ENCODE results near the gene MPHOSPH10. TPM values are rescaled to one million over a fixed set of nuclear protein-coding genes. Genes with fewer than 3 reads are reported as not detected.

MPHOSPH10 gene
- total and polyA plus RNA-seq, 2 donors (not counting 3 experiments of a cell fraction or from before 2014, with no cell fraction given), result 4.4 to 38.8 TPM

DNA sequence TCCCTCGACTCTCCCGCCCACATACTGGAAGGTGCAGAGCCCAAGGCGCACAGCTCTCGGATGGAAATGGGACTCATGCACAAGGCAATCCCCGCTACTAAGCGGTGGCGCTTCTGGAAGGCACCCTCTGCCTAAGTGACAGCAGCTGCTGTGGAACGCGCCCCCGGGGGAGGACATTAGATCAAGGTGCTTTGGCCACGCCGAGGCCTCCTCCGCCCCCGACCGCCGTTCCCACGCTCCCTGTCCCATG is 607 bp upstream of the MPHOSPH10 start:
- BruUV-seq (replicated peaks), result no TSS peak
- intact Hi-C loops (cut with micrococcal nuclease), result loop anchor here (1.0 to 5.0 kb wide), 4 partner anchors 30 to 138 kb away; partner anchors contain the start of genes NAGK, PAIP2B and TEX261
- Histone ChIP-seq H3K9me1 (replicated peaks; ENCODE audit: control insufficient read depth, extremely low read depth, insufficient read depth, low read length) (no peaks in the 10 kb centered on the region), H3K4me3 (replicated peaks in 1 of 3; ENCODE audit: insufficient read depth in 1 of 3, low read depth in 1 of 3, low read length in 3 of 3) (peak overlapping the region; percentile 53 to 92 (median 90)), H3K4me2 (ENCODE audit: insufficient read depth, low read length) (peak overlapping the region; percentile 84), H3K4me1 (ENCODE audit: control insufficient read depth, extremely low read depth, insufficient read depth, low read length) (peaks cover 16% of the 10 kb centered on the region), H3K36me3 (ENCODE audit: control insufficient read depth in 2 of 2, extremely low read depth in 1 of 2, insufficient read depth in 2 of 2, low read length in 2 of 2) (peaks cover under 1 to 7% of the 10 kb centered on the region in 2 experiments), H3K9ac (replicated peaks; ENCODE audit: extremely low read depth, insufficient read depth, low read length) (peak overlapping the region; percentile 73), H2AFZ (ENCODE audit: low read depth, low read length) (peak overlapping the region; percentile 72), H3K27me3 (ENCODE audit: control insufficient read depth in 2 of 2, insufficient read depth in 2 of 2, low read length in 2 of 2) (no peaks in the 10 kb centered on the region), H3K9me3 (replicated peaks; ENCODE audit: control insufficient read depth, insufficient read depth, low read length) (no peaks in the 10 kb centered on the region), H3K27ac (ENCODE audit: insufficient read depth, low read depth, low read length) (peak overlapping the region; percentile 72), H4K20me1 (replicated peaks; ENCODE audit: control insufficient read depth, extremely low read depth, insufficient read depth, low read length) (no peaks in the 10 kb centered on the region), H3K79me2 (ENCODE audit: control insufficient read depth, insufficient read depth, low read length) (peaks cover 36% of the 10 kb centered on the region)
- ChIA-PET POLR2A (no interaction called here), CTCF (interaction anchor here (2.4 kb wide), 1 partner anchor 29 kb away, joined by 15 read pairs; no protein-coding TSS in a partner anchor)
- dilution Hi-C loops (cut with MboI; ENCODE audit: extremely low pct_ligation_motif_present, low sequenced_read_pairs), result no loop called here
- DNase-seq (ENCODE audit: low read depth, low spot score) (peak; percentile 86), FAIRE-seq (no peak)
- TF ChIP-seq POLR2AphosphoS5 (IDR thresholded peaks at IDR 0.05; ENCODE audit: insufficient read depth, low read depth, low read length) (no peak), FOS (IDR thresholded peaks at IDR 0.05; ENCODE audit: borderline replicate concordance, insufficient read depth, low read length) (no peak), GATA2 (IDR thresholded peaks at IDR 0.05; ENCODE audit: insufficient read depth, insufficient read length, low read depth, low read length) (no peak)
- TF ChIP-seq, protein P1, sequence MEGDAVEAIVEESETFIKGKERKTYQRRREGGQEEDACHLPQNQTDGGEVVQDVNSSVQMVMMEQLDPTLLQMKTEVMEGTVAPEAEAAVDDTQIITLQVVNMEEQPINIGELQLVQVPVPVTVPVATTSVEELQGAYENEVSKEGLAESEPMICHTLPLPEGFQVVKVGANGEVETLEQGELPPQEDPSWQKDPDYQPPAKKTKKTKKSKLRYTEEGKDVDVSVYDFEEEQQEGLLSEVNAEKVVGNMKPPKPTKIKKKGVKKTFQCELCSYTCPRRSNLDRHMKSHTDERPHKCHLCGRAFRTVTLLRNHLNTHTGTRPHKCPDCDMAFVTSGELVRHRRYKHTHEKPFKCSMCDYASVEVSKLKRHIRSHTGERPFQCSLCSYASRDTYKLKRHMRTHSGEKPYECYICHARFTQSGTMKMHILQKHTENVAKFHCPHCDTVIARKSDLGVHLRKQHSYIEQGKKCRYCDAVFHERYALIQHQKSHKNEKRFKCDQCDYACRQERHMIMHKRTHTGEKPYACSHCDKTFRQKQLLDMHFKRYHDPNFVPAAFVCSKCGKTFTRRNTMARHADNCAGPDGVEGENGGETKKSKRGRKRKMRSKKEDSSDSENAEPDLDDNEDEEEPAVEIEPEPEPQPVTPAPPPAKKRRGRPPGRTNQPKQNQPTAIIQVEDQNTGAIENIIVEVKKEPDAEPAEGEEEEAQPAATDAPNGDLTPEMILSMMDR (IDR thresholded peaks at IDR 0.05; ENCODE audit: extremely low read depth in 1 of 2, insufficient read depth in 1 of 2, low read depth in 1 of 2, low read length in 2 of 2), result no peak

DNA sequence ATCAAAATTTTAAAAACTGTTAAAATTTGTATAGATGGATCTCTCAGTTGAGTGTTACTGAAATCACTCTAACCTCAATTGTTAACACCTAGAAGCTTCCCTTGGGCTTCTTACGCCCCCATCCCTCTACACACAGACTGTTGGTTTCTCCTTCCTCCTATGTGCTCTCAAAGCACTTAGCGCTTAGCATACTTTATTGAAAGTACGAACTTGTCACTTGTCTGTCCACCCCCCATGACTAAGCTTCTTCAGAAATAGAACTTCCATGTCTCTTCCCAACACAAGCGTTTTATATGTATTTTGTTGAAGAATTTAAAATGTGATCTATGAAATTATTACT is 441 bp downstream of the MPHOSPH10 start:
- intact Hi-C loops (cut with micrococcal nuclease), result loop anchor here (1.0 to 5.0 kb wide), 4 partner anchors 31 to 139 kb away; partner anchors contain the start of genes NAGK, PAIP2B and TEX261
- FAIRE-seq (peak; percentile 21), DNase-seq (ENCODE audit: low read depth, low spot score) (no peak)
- Histone ChIP-seq H3K27me3 (ENCODE audit: control insufficient read depth in 2 of 2, insufficient read depth in 2 of 2, low read length in 2 of 2) (no peaks in the 10 kb centered on the region), H3K27ac (ENCODE audit: insufficient read depth, low read depth, low read length) (peak overlapping the region; percentile 72), H3K36me3 (ENCODE audit: control insufficient read depth in 2 of 2, extremely low read depth in 1 of 2, insufficient read depth in 2 of 2, low read length in 2 of 2) (peaks cover 4 to 7% of the 10 kb centered on the region in 2 experiments), H3K9me1 (replicated peaks; ENCODE audit: control insufficient read depth, extremely low read depth, insufficient read depth, low read length) (no peaks in the 10 kb centered on the region), H3K4me1 (ENCODE audit: control insufficient read depth, extremely low read depth, insufficient read depth, low read length) (peaks cover 16% of the 10 kb centered on the region), H4K20me1 (replicated peaks; ENCODE audit: control insufficient read depth, extremely low read depth, insufficient read depth, low read length) (no peaks in the 10 kb centered on the region), H3K9me3 (replicated peaks; ENCODE audit: control insufficient read depth, insufficient read depth, low read length) (no peaks in the 10 kb centered on the region), H3K9ac (replicated peaks; ENCODE audit: extremely low read depth, insufficient read depth, low read length) (peak overlapping the region; percentile 73), H3K4me3 (replicated peaks in 1 of 3; ENCODE audit: insufficient read depth in 1 of 3, low read depth in 1 of 3, low read length in 3 of 3) (peak overlapping the region; percentile 53 to 92 (median 90)), H3K4me2 (ENCODE audit: insufficient read depth, low read length) (peak overlapping the region; percentile 96), H2AFZ (ENCODE audit: low read depth, low read length) (no peak overlapping the region), H3K79me2 (ENCODE audit: control insufficient read depth, insufficient read depth, low read length) (peaks cover 36% of the 10 kb centered on the region)
- POLR2A ChIA-PET, result interaction anchor here (0.7 to 0.8 kb wide), 2 partner anchors 18 to 20 kb away, joined by 3 read pairs; no protein-coding TSS in a partner anchor
- dilution Hi-C loops (cut with MboI; ENCODE audit: extremely low pct_ligation_motif_present, low sequenced_read_pairs), result no loop called here
- CTCF ChIA-PET, result interaction anchor here (0.8 to 1.2 kb wide), 6 partner anchors 17 to 60 kb away, joined by 3 to 8 read pairs (median 3); no protein-coding TSS in a partner anchor
- BruUV-seq (replicated peaks), result TSS peak; percentile 51
- no peak for TF ChIP-seq EZH2 (IDR thresholded peaks at IDR 0.05; ENCODE audit: borderline replicate concordance, low read depth, low read length, severe bottlenecking)
- TF ChIP-seq, protein P2, sequence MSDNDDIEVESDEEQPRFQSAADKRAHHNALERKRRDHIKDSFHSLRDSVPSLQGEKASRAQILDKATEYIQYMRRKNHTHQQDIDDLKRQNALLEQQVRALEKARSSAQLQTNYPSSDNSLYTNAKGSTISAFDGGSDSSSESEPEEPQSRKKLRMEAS (IDR thresholded peaks at IDR 0.05; ENCODE audit: insufficient read depth, insufficient read length), result no peak
- TF ChIP-seq GATA2 (IDR thresholded peaks at IDR 0.05; ENCODE audit: insufficient read depth, insufficient read length, low read depth, low read length), result no peak
- TF ChIP-seq JUN (IDR thresholded peaks at IDR 0.05; ENCODE audit: borderline replicate concordance, insufficient read depth, insufficient read length, low read depth), result no peak
- TF ChIP-seq FOS (IDR thresholded peaks at IDR 0.05; ENCODE audit: borderline replicate concordance, insufficient read depth, low read length), result no peak
- TF ChIP-seq, protein P1 (IDR thresholded peaks at IDR 0.05; ENCODE audit: extremely low read depth in 1 of 2, insufficient read depth in 1 of 2, low read depth in 1 of 2, low read length in 2 of 2), result no peak
- no peak for TF ChIP-seq MYC (IDR thresholded peaks at IDR 0.05; ENCODE audit: low read depth, low read length)
- TF ChIP-seq POLR2A (IDR thresholded peaks at IDR 0.05; ENCODE audit: low read depth, low read length), result no peak

Measured in endothelial cell of umbilical vein (primary cell).